GM19468 (cell line): ENCODE data around the gene INSYN1.
"Not testable (repeated sequence)": the region's sequence is repeated elsewhere in the genome, so short reads cannot be mapped to it uniquely, and the experiment has no call there.

Experiments used
- ATAC-seq: cut with Tn5 transposase; IDR thresholded peaks from one replicate; pipeline ENCODE4 v1.9.1; 2021; ENCODE audit warnings: mild to moderate bottlenecking, moderate library complexity, moderate number of reproducible peaks; ENCODE audit not compliant: unreplicated experiment; ENCODE audit errors: extremely low read depth

The INSYN1 gene

GRCh38 chr15:73753250-73754130 is at the start of gene INSYN1:
INSYN1 (minus strand) TSS chr15:73753351; CDS start chr15:73751130, 2,221 bp downstream.
- ATAC-seq: no peak

- ATAC-seq: no peak
Measured at GRCh38 chr15:73802431-73803041, 49.4 kb upstream of the INSYN1 start.

- ATAC-seq: no peak
Measured at GRCh38 chr15:73800662-73801345, 47.7 kb upstream of the INSYN1 start.

DNA sequence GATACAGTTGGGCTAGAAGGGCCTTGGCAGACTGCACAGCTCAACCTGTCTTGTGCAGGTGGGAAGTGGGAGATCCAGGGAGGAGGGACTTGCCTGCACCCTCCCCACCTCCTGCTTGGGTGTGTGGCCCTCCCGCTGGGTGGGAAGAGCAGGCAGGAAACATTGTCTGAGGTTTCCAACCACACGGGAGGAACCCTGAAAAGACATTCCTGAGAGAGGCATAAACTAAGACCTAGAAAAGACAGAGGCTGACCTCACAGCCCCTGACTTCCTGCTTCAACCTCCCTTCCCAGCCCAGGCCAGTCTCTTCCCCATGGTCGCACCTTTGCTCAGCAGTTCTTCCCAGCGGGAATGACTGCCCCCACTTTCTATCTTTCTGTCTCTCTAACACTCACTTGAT is 46.3 kb upstream of the INSYN1 start:
- ATAC-seq: no peak

- no peak for ATAC-seq
Measured at GRCh38 chr15:73797366-73798158, 44.4 kb upstream of the INSYN1 start.

GRCh38 chr15:73796331-73796831 is 43.2 kb upstream of the INSYN1 start:
- no peak for ATAC-seq

DNA sequence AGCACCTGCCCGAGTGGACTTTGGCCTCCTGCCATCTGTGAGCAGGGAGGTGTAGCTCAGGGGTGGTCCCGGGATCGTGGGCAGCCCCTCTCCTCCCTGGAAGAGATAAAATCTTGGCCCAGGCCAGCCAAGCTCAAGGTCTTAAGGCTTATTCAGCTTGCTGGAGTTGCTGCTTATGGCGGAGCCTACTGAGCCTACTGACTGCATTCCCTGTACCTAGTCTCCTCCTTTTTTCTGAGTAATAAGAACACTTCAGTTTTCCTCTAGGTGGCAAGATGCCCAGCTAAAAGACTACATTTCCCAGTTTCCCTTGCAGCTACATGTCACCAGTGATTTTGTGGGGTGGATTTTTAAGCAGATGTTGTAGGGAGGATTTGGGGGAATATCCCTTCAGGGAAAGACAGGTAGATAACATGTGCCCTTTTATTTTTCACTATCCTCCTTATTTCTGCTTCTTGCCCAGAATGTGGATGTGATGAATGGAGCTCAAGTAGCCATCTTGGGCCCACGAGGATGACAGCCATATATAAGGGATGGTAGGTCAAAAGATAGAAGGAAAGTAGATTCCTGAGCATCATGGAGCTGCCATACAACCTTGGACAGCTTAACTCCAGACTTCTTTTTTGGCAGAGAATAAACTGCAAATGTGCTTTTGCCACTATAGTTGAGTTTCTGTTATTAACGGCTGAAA is 41.4 kb upstream of the INSYN1 start:
- ATAC-seq: no peak

DNA sequence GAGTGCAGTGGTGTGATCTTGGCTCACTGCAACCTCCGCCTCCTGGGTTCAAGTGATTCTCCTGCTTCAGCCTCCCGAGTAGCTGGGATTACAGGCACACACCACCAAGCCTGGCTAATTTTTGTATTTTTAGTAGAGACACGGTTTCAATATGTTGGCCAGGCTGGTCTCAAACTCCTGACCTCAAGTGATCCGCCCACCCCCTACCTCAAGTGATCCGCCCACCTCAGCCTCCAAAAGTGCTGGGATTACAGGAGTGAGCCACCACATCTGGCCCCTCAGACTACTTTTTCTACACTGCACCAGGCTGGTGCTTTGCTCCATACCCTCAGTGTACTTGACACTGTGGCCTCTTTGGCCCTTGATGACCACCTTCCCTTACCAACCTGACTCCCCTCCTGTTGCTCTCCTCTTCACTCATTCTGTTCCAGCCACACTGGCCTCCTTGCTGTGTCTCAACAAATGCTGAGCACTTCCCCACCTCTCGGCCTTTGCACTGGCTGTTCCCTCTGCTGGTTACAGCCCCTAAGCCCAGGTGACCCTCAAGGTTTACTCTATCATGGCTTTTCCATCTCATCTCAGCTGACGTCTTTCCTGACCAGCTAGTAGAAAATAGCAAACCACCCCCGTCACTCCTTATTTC is 39.9 kb upstream of the INSYN1 start:
- not testable (repeated sequence) for ATAC-seq

GRCh38 chr15:73792415-73792814 is 39.3 kb upstream of the INSYN1 start:
- no peak for ATAC-seq

- no peak for ATAC-seq
Measured at GRCh38 chr15:73789521-73790240, 36.5 kb upstream of the INSYN1 start.

GRCh38 chr15:73787621-73788020 is 34.5 kb upstream of the INSYN1 start:
- ATAC-seq: no peak

- ATAC-seq: no peak
Measured at GRCh38 chr15:73786538-73786937, 33.4 kb upstream of the INSYN1 start.

DNA sequence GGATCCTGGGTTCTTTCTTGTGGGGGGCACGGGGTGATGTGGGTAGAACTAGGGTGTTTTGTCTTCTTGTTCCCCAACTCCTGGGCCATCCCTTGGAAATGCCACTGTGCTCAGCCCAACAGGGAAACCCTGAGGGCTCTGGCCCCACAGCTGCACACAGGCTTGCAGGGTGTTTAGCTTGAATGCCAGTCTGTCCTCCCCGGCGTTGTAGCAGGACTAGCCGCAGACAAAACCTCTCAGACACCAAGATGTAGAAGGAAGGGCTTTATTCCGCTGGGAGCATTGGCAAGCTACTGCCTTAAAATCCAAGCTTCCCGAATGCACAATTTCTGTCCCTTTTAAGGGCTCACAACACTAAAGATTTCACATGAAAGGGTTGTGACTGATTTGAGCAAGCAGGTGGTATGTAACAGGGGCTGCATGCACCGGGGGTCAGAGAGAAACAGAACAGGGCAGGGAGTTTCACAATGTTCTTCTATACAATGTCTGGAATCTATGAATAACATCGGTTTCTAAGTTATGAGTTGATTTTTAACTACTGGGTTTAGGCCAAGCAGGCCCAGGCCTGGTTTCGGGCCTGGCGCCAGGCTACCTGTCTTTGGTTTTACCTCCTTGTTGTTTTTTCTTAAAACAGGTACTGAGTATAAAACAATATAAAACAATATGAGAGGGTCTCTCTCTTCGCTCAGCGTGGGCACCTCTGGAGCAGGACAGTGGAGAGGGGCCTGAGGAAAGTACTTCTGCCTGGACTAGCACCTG is 32.3 kb upstream of the INSYN1 start:
- not testable (repeated sequence) for ATAC-seq

- ATAC-seq: no peak
Measured at GRCh38 chr15:73784291-73784690, 31.1 kb upstream of the INSYN1 start.

DNA sequence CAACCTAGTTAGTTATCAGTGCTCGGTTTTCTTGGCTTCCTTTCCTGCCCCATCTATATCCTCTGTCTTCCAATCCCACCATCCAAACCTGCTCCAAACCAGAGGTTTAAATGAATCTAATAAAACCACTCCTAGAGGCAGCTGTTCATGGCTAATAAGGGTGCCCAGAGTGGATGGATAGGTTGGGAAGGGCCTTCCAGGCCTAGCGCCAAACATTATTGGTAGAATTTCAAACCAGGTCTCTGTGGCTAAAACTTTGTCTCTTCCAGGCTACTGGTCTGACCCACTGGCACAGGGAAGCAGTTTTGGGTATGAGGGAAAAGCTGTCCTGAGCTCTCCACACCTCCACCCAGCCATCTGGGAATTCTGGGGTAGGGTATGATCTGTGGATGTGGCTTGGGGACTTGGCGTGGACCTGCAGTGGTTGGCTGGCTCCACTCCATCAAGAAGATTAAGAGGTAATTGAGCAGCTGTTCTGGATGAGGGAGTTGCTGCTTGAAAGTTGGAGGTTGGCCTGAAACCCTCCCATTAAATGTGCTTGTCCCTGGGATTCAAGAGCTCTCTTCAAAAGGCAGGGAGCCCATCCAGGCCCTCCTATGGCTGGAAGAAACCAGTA is 29.3 kb upstream of the INSYN1 start:
- no peak for ATAC-seq

DNA sequence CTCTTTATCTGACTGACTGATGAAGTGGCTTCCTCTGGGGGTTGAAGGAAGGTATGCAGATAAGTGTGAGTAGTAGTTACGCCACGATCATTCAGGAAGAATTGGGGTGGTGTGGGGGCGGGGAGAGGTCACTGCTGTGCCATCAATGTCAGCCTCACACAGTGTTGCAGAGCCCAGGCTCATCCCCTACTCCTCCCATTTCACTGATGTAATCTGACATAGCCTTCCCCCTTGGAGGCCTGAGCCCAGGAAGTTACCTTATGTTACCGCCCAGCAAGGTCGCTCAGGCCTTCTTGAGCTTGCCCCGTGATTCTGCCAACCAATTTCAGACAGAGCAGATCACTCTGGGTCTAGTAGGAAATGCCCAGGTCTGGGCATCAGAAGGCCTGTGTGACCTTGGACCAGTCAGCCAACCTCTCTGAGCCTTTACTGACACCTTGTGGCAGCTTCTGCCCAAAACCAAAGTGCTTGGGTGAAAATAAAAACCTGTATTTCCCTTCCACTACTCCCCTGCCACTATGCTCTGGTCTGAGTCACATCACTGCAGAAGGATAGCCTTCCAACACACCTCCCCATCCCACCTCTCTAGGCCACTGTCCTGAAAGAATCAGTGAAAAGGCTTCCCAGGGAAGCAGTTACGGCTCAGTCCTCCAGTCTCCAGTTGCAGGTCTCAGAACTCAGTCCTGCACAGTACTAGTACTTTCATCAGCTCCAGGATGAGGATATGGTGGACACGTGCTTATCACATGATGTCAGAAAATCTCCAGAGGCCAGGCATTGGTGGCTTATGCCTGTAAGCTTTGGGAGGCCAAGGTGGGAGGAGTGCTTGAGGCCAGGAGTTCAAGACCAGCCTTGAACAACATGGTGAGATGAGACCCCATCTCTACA is 28.1 kb upstream of the INSYN1 start:
- ATAC-seq: no peak
